CD4-positive, alpha-beta memory T cell (primary cell): Measurements from ENCODE around the gene LIPC. TPM values are rescaled to one million over a fixed set of nuclear protein-coding genes. Genes with fewer than 3 reads are reported as not detected.

Source experiments
- CTCF ChIA-PET: fragments of 350-600 bp; sonication (Branson Sonifier 250); formaldehyde crosslinking; loops from one replicate; lab custom pipeline; 2021; ENCODE audit warnings: inconsistent platforms; ENCODE audit not compliant: partially characterized antibody; lab: Charles Lee
- POLR2A ChIA-PET: fragments of 350-600 bp; sonication (Branson Sonifier 250); formaldehyde crosslinking; loops from one replicate; lab custom pipeline; 2021; ENCODE audit not compliant: partially characterized antibody; lab: Charles Lee
- DNase-seq, 5 donors: peaks; one replicate each; pipeline versions ENCODE4 v3.0.0 to v3.0.0-alpha.2; 2020 to 2022; ENCODE audit warnings: mixed read lengths in 1 of 5
- H3K27ac ChIP-seq: one replicate; pipeline ENCODE4 v1.7.0; 2013; ENCODE audit warnings: low read depth, low read length
- H3K27me3 ChIP-seq: 2 replicates; pipeline ENCODE4 v1.7.0; 2013; ENCODE audit warnings: mild to moderate bottlenecking, low read length, moderate library complexity; ENCODE audit not compliant: insufficient read depth
- H3K36me3 ChIP-seq: 2 replicates; pipeline ENCODE4 v1.7.0; 2013; ENCODE audit warnings: mild to moderate bottlenecking, low read length, moderate library complexity; ENCODE audit not compliant: insufficient read depth
- H3K4me1 ChIP-seq: 2 replicates; pipeline ENCODE4 v1.7.0; 2013; ENCODE audit warnings: mild to moderate bottlenecking, low read length, moderate library complexity; ENCODE audit not compliant: insufficient read depth
- H3K4me3 ChIP-seq, 2 donors: one replicate each; pipeline ENCODE4 v1.7.0; 2013; ENCODE audit warnings: low read length in 2 of 2, mild to moderate bottlenecking in 1 of 2
- H3K9me3 ChIP-seq, 2 donors: one replicate each; pipeline ENCODE4 v1.7.0; 2013; ENCODE audit warnings: low read length in 2 of 2, control low read depth in 1 of 2; ENCODE audit not compliant: control insufficient read depth in 1 of 2
- H3K27ac Mint-ChIP-seq, 7 donors: one replicate each; pipeline ENCODE4 v1.8.0; 2020 to 2021; ENCODE audit warnings: mixed read lengths in 7 of 7, mild to moderate bottlenecking in 6 of 7, inconsistent platforms in 3 of 7, moderate library complexity in 3 of 7
- H3K27me3 Mint-ChIP-seq, 2 donors: one replicate each; pipeline ENCODE4 v1.8.0; 2020 to 2021; ENCODE audit warnings: mixed read lengths in 2 of 2
- H3K36me3 Mint-ChIP-seq, 2 donors: one replicate each; pipeline ENCODE4 v1.8.0; 2020 to 2021; ENCODE audit warnings: mixed read lengths in 2 of 2, inconsistent platforms in 1 of 2, mild to moderate bottlenecking in 1 of 2
- H3K4me1 Mint-ChIP-seq, 4 donors: one replicate each; pipeline ENCODE4 v1.8.0; 2020 to 2021; ENCODE audit warnings: mixed read lengths in 4 of 4, mild to moderate bottlenecking in 1 of 4
- H3K4me3 Mint-ChIP-seq, 8 donors: one replicate each; pipeline ENCODE4 v1.8.0; 2020 to 2021; ENCODE audit warnings: mixed read lengths in 8 of 8, mild to moderate bottlenecking in 7 of 8, moderate library complexity in 6 of 8, inconsistent platforms in 3 of 8
- H3K9me3 Mint-ChIP-seq, 8 donors: one replicate each; pipeline ENCODE4 v1.8.0; 2020 to 2021; ENCODE audit warnings: mixed read lengths in 8 of 8, mild to moderate bottlenecking in 5 of 8, inconsistent platforms in 3 of 8, moderate library complexity in 1 of 8
- intact Hi-C: fragments of 100-400 bp; cut with micrococcal nuclease; formaldehyde crosslinking; loops from one replicate; pipeline ENCODE4 v1.15.1; 2023
- polyA plus RNA-seq, 2 donors: library from polyadenylated mRNA; unstranded; fragments of 300-500 nt; fragmentation: Illumina TruSeq; gene quantifications; one replicate each; pipeline ENCODE4 v1.2.3, GENCODE V29; 2021
- total RNA-seq, 2 experiments: library from RNA; stranded (reverse); gene quantifications; one replicate each; pipeline ENCODE4 v1.2.3, GENCODE V29; 2021

The LIPC gene
- total and polyA plus RNA-seq, 4 experiments from 2014 or later: 0.25 to 2.4 (median 0.41) TPM; not detected in 1

DNA sequence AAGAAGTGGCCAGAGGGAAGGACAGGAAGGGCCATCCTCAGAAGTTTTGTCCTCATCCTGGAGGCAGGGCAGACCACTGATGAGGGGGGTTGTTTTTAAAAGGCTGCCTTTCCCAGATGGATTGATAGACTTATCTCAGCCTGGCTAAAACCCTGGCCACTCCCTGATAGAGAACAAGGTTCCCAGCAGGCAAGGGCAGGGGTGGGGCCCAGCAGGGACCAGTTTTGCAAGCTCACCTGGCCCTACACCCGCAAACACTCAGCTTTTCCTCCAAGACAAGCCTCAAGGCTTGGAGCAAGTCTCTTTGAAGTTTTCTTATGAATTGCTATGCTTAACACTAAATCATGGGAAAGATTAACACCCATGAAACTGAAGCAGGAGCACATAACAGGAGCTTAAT is 9.1 kb downstream of the LIPC start:
- intact Hi-C loops: no loop called here

GRCh38 chr15:58441376-58442070 is 9.7 kb downstream of the LIPC start:
- Mint-ChIP-seq H3K36me3 (no peaks in the 10 kb centered on the region), H3K9me3 (no peaks in the 10 kb centered on the region), H3K4me3 (no peak overlapping the region), H3K27me3 (no peaks in the 10 kb centered on the region), H3K27ac (peak overlapping the region in 2 of 7 donors; percentile 3 to 30), H3K4me1 (peaks cover 0 to 1% (median 0%) of the 10 kb centered on the region in 4 donors)
- intact Hi-C loops: no loop called here
- Histone ChIP-seq H3K4me3 (no peak overlapping the region), H3K9me3 (no peaks in the 10 kb centered on the region), H3K36me3 (no peaks in the 10 kb centered on the region), H3K4me1 (no peaks in the 10 kb centered on the region), H3K27ac (no peak overlapping the region), H3K27me3 (no peaks in the 10 kb centered on the region)
- ChIA-PET POLR2A (no interaction called here), CTCF (no interaction called here)
- no peak for DNase-seq

More for the DNA sequence above, 9.1 kb downstream of the LIPC start:
- Histone ChIP-seq H3K4me3 (no peak overlapping the region), H3K9me3 (no peaks in the 10 kb centered on the region), H3K27me3 (no peaks in the 10 kb centered on the region), H3K27ac (no peak overlapping the region), H3K36me3 (no peaks in the 10 kb centered on the region), H3K4me1 (no peaks in the 10 kb centered on the region)
- H3K4me3 Mint-ChIP-seq: no peak overlapping the region
- peak overlapping the region in 1 of 7 donors; percentile 42 for H3K27ac Mint-ChIP-seq
- H3K4me1 Mint-ChIP-seq: peaks cover 0 to 1% (median 0%) of the 10 kb centered on the region in 4 donors
- H3K27me3 Mint-ChIP-seq: no peaks in the 10 kb centered on the region
- no peaks in the 10 kb centered on the region for H3K36me3 Mint-ChIP-seq
- no peaks in the 10 kb centered on the region for H3K9me3 Mint-ChIP-seq
- ChIA-PET POLR2A (no interaction called here), CTCF (no interaction called here)
- DNase-seq: no peak

DNA sequence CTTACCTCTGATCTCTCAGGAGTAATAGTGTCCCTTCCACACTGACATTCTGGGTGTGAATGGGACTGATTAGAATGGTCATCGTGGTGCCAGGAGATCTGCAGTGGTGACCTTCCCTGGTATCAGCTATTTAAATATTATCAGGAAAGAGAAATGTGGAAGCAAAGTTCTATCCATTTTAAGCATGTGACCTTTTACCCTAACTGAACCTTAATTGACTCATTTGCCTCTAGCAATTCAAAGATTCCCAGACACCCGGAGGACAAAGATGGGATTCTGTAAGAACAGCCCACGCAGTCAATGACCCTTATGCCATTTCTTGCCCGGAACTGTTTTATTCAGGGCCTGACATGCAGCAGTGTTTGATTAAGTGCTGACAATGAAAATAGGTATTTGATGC is 10.3 kb downstream of the LIPC start:
- Mint-ChIP-seq H3K27ac (peak overlapping the region in 1 of 7 donors; percentile 3), H3K36me3 (no peaks in the 10 kb centered on the region), H3K4me3 (no peak overlapping the region), H3K9me3 (no peaks in the 10 kb centered on the region), H3K27me3 (no peaks in the 10 kb centered on the region), H3K4me1 (peaks cover 0 to 1% (median 0%) of the 10 kb centered on the region in 4 donors)
- Histone ChIP-seq H3K27ac (no peak overlapping the region), H3K36me3 (no peaks in the 10 kb centered on the region), H3K27me3 (no peaks in the 10 kb centered on the region), H3K4me3 (no peak overlapping the region), H3K4me1 (no peaks in the 10 kb centered on the region), H3K9me3 (no peaks in the 10 kb centered on the region)
- POLR2A ChIA-PET: no interaction called here
- CTCF ChIA-PET: no interaction called here
- intact Hi-C loops: no loop called here
- DNase-seq: no peak

GRCh38 chr15:58443308-58443707 is 11.5 kb downstream of the LIPC start:
- Histone ChIP-seq H3K36me3 (no peaks in the 10 kb centered on the region), H3K27ac (no peak overlapping the region), H3K4me3 (no peak overlapping the region), H3K9me3 (no peaks in the 10 kb centered on the region), H3K4me1 (no peaks in the 10 kb centered on the region), H3K27me3 (no peaks in the 10 kb centered on the region)
- ChIA-PET POLR2A (no interaction called here), CTCF (no interaction called here)
- no peak for DNase-seq
- Mint-ChIP-seq H3K9me3 (no peaks in the 10 kb centered on the region), H3K36me3 (no peaks in the 10 kb centered on the region), H3K4me3 (no peak overlapping the region), H3K27me3 (no peaks in the 10 kb centered on the region), H3K27ac (no peak overlapping the region), H3K4me1 (peaks cover 0 to 1% (median 0%) of the 10 kb centered on the region in 4 donors)
- intact Hi-C loops: no loop called here

- H3K4me3 Mint-ChIP-seq: no peak overlapping the region
- H3K27me3 ChIP-seq: no peaks in the 10 kb centered on the region
- H3K4me1 ChIP-seq: no peaks in the 10 kb centered on the region
- intact Hi-C loops: no loop called here
- no peak overlapping the region for H3K4me3 ChIP-seq
- no peak overlapping the region for H3K27ac ChIP-seq
- no peaks in the 10 kb centered on the region for H3K36me3 ChIP-seq
- no peaks in the 10 kb centered on the region for H3K9me3 ChIP-seq
- H3K27me3 Mint-ChIP-seq: no peaks in the 10 kb centered on the region
- no peak for DNase-seq
- H3K9me3 Mint-ChIP-seq: no peaks in the 10 kb centered on the region
- ChIA-PET CTCF (interaction anchor here (1.1 kb wide), 1 partner anchor 24 kb away, joined by 3 read pairs; no protein-coding TSS in a partner anchor), POLR2A (no interaction called here)
- H3K36me3 Mint-ChIP-seq: no peaks in the 10 kb centered on the region
- no peaks in the 10 kb centered on the region for H3K4me1 Mint-ChIP-seq
- no peak overlapping the region for H3K27ac Mint-ChIP-seq
Measured at GRCh38 chr15:58444056-58444455, 12.3 kb downstream of the LIPC start.

- Mint-ChIP-seq H3K4me3 (no peak overlapping the region), H3K36me3 (no peaks in the 10 kb centered on the region), H3K27ac (peak overlapping the region in 2 of 7 donors; percentile 44 to 77), H3K4me1 (no peaks in the 10 kb centered on the region), H3K9me3 (no peaks in the 10 kb centered on the region), H3K27me3 (no peaks in the 10 kb centered on the region)
- no peak overlapping the region for H3K27ac ChIP-seq
- H3K9me3 ChIP-seq: no peaks in the 10 kb centered on the region
- intact Hi-C loops: no loop called here
- no peaks in the 10 kb centered on the region for H3K4me1 ChIP-seq
- no peak overlapping the region for H3K4me3 ChIP-seq
- no peaks in the 10 kb centered on the region for H3K36me3 ChIP-seq
- no peak for DNase-seq
- ChIA-PET POLR2A (no interaction called here), CTCF (interaction anchor here (1.1 kb wide), 1 partner anchor 23 kb away, joined by 3 read pairs; no protein-coding TSS in a partner anchor)
- H3K27me3 ChIP-seq: no peaks in the 10 kb centered on the region
Measured at GRCh38 chr15:58444658-58445332, 13.0 kb downstream of the LIPC start.

DNA sequence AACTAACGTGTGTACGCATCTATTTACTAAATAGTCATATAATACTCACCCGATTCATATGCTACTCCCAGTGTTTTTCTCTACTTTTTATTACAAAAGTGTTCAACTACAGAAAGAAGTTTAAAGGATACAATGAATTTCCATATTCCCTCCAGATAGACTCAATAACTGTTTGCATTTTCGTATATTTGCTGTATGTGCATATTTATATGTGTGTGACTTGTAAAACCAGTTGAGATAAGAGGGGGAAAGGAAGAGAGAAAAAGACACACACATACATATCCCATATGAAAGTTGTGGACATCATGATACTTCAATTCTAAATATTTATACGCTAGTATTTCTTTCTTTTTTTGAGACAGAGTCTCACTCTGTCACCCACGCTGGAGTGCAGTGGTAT is 14.1 kb downstream of the LIPC start:
- POLR2A ChIA-PET: no interaction called here
- Histone ChIP-seq H3K9me3 (no peaks in the 10 kb centered on the region), H3K4me1 (no peaks in the 10 kb centered on the region), H3K4me3 (no peak overlapping the region), H3K27ac (no peak overlapping the region), H3K27me3 (no peaks in the 10 kb centered on the region), H3K36me3 (no peaks in the 10 kb centered on the region)
- DNase-seq: no peak
- H3K9me3 Mint-ChIP-seq: no peaks in the 10 kb centered on the region
- intact Hi-C loops: no loop called here
- no peaks in the 10 kb centered on the region for H3K36me3 Mint-ChIP-seq
- peaks cover 0 to 1% (median 0%) of the 10 kb centered on the region in 4 donors for H3K4me1 Mint-ChIP-seq
- no peak overlapping the region for H3K4me3 Mint-ChIP-seq
- H3K27me3 Mint-ChIP-seq: no peaks in the 10 kb centered on the region
- CTCF ChIA-PET: no interaction called here
- H3K27ac Mint-ChIP-seq: no peak overlapping the region
